GM12873 (cell line): ENCODE results near the gene STC2.

Experiments
- CTCF ChIP-seq: IDR thresholded peaks from 2 replicates; pipeline ENCODE4 v1.5.1; 2012; ENCODE audit warnings: low read depth, mild to moderate bottlenecking, moderate library complexity, low read length, control low read depth; ENCODE audit not compliant: insufficient read depth; ENCODE audit errors: missing control alignments

The STC2 gene

GRCh38 chr5:173315495-173316338 lies 12.5 kb downstream of the STC2 start:
- no peak for TF ChIP-seq CTCF

GRCh38 chr5:173314166-173314952 lies 13.9 kb downstream of the STC2 start:
- TF ChIP-seq CTCF = no peak

GRCh38 chr5:173313351-173313801 lies 14.8 kb downstream of the STC2 start:
- no peak for TF ChIP-seq CTCF

GRCh38 chr5:173312821-173313220 lies 15.4 kb downstream of the STC2 start:
- no peak for TF ChIP-seq CTCF

GRCh38 chr5:173311818-173312585 lies 16.2 kb downstream of the STC2 start:
- TF ChIP-seq CTCF = no peak

GRCh38 chr5:173310861-173311785 lies 17.1 kb downstream of the STC2 start:
- no peak for TF ChIP-seq CTCF
